ENCODE measurements around the gene ACTL9.

DNA sequence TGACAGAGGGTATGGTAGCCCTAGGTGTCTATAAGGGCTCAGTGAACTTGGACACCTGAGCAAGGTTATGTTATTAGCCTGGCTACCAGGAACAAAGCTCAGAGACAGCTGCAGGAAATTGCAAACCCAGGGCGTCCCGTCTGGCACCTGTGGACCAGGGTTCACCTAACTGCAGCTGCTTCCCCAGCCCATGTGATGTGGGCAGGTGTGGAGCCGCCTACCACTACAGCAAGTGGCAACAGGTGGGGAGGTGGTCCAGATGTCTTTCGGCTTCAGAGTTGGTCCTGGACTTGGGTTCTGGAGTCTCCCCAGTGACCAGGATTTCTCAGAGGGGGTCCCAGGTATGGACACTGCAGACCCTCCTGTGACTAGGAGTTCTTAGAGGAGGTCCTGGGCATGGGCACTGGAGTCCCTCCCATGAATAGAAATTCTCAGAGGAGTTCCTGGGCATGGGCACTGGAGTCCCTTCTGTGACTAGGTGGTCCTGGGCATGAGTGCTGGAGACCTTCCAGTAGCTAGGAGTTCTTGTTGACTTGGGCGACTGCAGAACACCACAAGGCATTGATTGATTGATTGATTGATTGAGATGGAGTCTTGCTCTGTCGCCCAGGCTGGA is 25.2 kb downstream of the ACTL9 start:
- TF ChIP-seq, protein P1, sequence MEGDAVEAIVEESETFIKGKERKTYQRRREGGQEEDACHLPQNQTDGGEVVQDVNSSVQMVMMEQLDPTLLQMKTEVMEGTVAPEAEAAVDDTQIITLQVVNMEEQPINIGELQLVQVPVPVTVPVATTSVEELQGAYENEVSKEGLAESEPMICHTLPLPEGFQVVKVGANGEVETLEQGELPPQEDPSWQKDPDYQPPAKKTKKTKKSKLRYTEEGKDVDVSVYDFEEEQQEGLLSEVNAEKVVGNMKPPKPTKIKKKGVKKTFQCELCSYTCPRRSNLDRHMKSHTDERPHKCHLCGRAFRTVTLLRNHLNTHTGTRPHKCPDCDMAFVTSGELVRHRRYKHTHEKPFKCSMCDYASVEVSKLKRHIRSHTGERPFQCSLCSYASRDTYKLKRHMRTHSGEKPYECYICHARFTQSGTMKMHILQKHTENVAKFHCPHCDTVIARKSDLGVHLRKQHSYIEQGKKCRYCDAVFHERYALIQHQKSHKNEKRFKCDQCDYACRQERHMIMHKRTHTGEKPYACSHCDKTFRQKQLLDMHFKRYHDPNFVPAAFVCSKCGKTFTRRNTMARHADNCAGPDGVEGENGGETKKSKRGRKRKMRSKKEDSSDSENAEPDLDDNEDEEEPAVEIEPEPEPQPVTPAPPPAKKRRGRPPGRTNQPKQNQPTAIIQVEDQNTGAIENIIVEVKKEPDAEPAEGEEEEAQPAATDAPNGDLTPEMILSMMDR (IDR thresholded peaks at IDR 0.05) = no peak
- TF ChIP-seq POLR2A (IDR thresholded peaks at IDR 0.05; ENCODE audit: low read depth) = no peak
